IMR-90 (cell line): ENCODE results near the gene GNG11. TPM values are rescaled to one million over a fixed set of nuclear protein-coding genes. Genes with fewer than 3 reads are reported as not detected.

Experiments
- ATAC-seq: fragments of 200-7000 bp; cut with Tn5 transposase; 2 replicates; pipeline ENCODE4 v1.9.1; 2020; ENCODE audit warnings: low read depth, mild to moderate bottlenecking, moderate library complexity
- BruUV-seq: library from RNA; stranded (reverse); fragments of 400-500 nt; replicated peaks from 2 replicates; lab custom pipeline; 2021; lab: Mats Ljungman, UMichigan
- CTCF ChIA-PET: fragments of 300-600 bp; formaldehyde crosslinking; extraction: SDS; loops from one replicate; lab custom pipeline; 2021; ENCODE audit warnings: antibody characterized with exemption; lab: Yijun Ruan, JAX
- POLR2A ChIA-PET: fragments of 300-600 bp; sonication (Branson Sonifier 250); formaldehyde crosslinking; loops from one replicate; lab custom pipeline; 2022; ENCODE audit warnings: antibody characterized with exemption; ENCODE audit not compliant: unreplicated experiment; lab: Charles Lee
- DNase-seq: peaks from one replicate; pipeline ENCODE4 v3.0.0; 2013
- H2AFZ ChIP-seq: replicated peaks from 2 replicates; pipeline ENCODE3; 2013; ENCODE audit warnings: low read length, mild to moderate bottlenecking; ENCODE audit not compliant: poor library complexity
- H2AK5ac ChIP-seq: 2 replicates; pipeline ENCODE4 v1.6.1; 2013; ENCODE audit warnings: low read depth, low read length, inconsistent platforms
- H2AK9ac ChIP-seq: replicated peaks from 2 replicates; pipeline ENCODE3; 2013; ENCODE audit warnings: mild to moderate bottlenecking, low read depth, low read length, moderate library complexity; ENCODE audit not compliant: poor library complexity
- H2BK120ac ChIP-seq: 2 replicates; pipeline ENCODE4 v1.6.1; 2013; ENCODE audit warnings: low read depth, low read length, inconsistent platforms
- H2BK15ac ChIP-seq: 3 replicates; pipeline ENCODE4 v1.6.1; 2013; ENCODE audit warnings: low read depth, low read length, inconsistent platforms
- H2BK20ac ChIP-seq: 2 replicates; pipeline ENCODE4 v1.6.1; 2013; ENCODE audit warnings: low read depth, mild to moderate bottlenecking, inconsistent platforms, low read length, moderate library complexity
- H2BK5ac ChIP-seq: 2 replicates; pipeline ENCODE4 v1.6.1; 2013; ENCODE audit warnings: mild to moderate bottlenecking, low read depth, low read length, inconsistent platforms; ENCODE audit not compliant: poor library complexity, severe bottlenecking
- H3K14ac ChIP-seq: replicated peaks from 2 replicates; pipeline ENCODE4 v1.6.1; 2013; ENCODE audit warnings: low read depth, low read length, inconsistent platforms
- H3K18ac ChIP-seq: 2 replicates; pipeline ENCODE4 v1.6.1; 2013; ENCODE audit warnings: low read depth, low read length, control low read depth
- H3K23ac ChIP-seq: 2 replicates; pipeline ENCODE4 v1.6.1; 2013; ENCODE audit warnings: low read depth, low read length, inconsistent platforms
- H3K27ac ChIP-seq: 2 replicates; pipeline ENCODE4 v1.5.1; 2013; ENCODE audit warnings: mild to moderate bottlenecking, control low read depth, low read length; ENCODE audit not compliant: insufficient read depth
- H3K27me3 ChIP-seq: 2 replicates; pipeline ENCODE4 v1.6.1; 2013; ENCODE audit warnings: low read length; ENCODE audit not compliant: control insufficient read depth, insufficient read depth
- H3K36me3 ChIP-seq: 2 replicates; pipeline ENCODE4 v1.6.1; 2013; ENCODE audit warnings: low read length, mixed read lengths; ENCODE audit not compliant: control insufficient read depth, insufficient read depth
- H3K4ac ChIP-seq: 2 replicates; pipeline ENCODE4 v1.6.1; 2013; ENCODE audit warnings: low read depth, low read length, inconsistent platforms
- H3K4me1 ChIP-seq: 2 replicates; pipeline ENCODE4 v1.6.1; 2013; ENCODE audit warnings: low read length, mixed read lengths; ENCODE audit not compliant: control insufficient read depth, insufficient read depth
- H3K4me2 ChIP-seq: 2 replicates; pipeline ENCODE4 v1.6.1; 2013; ENCODE audit warnings: low read depth, mild to moderate bottlenecking, control low read depth, low read length, moderate library complexity
- H3K4me3 ChIP-seq: 2 replicates; pipeline ENCODE4 v1.5.1; 2013; ENCODE audit warnings: low read depth, mild to moderate bottlenecking, control low read depth, low read length, moderate library complexity; ENCODE audit not compliant: insufficient read depth
- H3K56ac ChIP-seq: 2 replicates; pipeline ENCODE4 v1.6.1; 2013; ENCODE audit warnings: low read length, inconsistent platforms; ENCODE audit not compliant: insufficient read depth; ENCODE audit errors: extremely low read depth
- H3K79me1 ChIP-seq, 2 experiments: 2 replicates each; pipeline ENCODE4 v1.6.1; 2013; ENCODE audit warnings: low read length in 2 of 2, inconsistent platforms in 1 of 2, low read depth in 1 of 2
- H3K9ac ChIP-seq: 2 replicates; pipeline ENCODE4 v1.6.1; 2013; ENCODE audit warnings: low read depth, low read length, control low read depth
- H3K9me1 ChIP-seq: 2 replicates; pipeline ENCODE4 v1.6.1; 2013; ENCODE audit warnings: low read length, inconsistent platforms; ENCODE audit not compliant: insufficient read depth
- H3K9me3 ChIP-seq: 2 replicates; pipeline ENCODE4 v1.6.1; 2013; ENCODE audit warnings: low read length; ENCODE audit not compliant: control insufficient read depth, insufficient read depth
- H4K20me1 ChIP-seq: 2 replicates; pipeline ENCODE4 v1.6.1; 2013; ENCODE audit warnings: low read length, inconsistent platforms; ENCODE audit not compliant: insufficient read depth
- H4K5ac ChIP-seq: 2 replicates; pipeline ENCODE4 v1.6.1; 2013; ENCODE audit warnings: mild to moderate bottlenecking, low read depth, low read length, control low read depth
- H4K8ac ChIP-seq, 2 experiments: 2 replicates each; pipeline ENCODE4 v1.6.1; 2013; ENCODE audit warnings: low read depth in 2 of 2, low read length in 2 of 2, control low read depth in 1 of 2, inconsistent platforms in 1 of 2
- H4K91ac ChIP-seq: 2 replicates; pipeline ENCODE4 v1.6.1; 2013; ENCODE audit warnings: low read depth, low read length, inconsistent platforms; ENCODE audit not compliant: insufficient read depth
- BHLHE40 ChIP-seq: fragments of 150-350 bp; IDR thresholded peaks from 2 replicates; pipeline ENCODE4 v1.6.1; 2016; ENCODE audit warnings: mild to moderate bottlenecking, low read depth, low read length
- CEBPB ChIP-seq: IDR thresholded peaks from 2 replicates; pipeline ENCODE4 v1.6.1; 2012; ENCODE audit warnings: low read depth, low read length, improper control_type of control experiment
- CHD1 ChIP-seq: IDR thresholded peaks from 2 replicates; pipeline ENCODE4 v1.6.1; 2012; ENCODE audit warnings: low read depth, low read length, improper control_type of control experiment
- CTCF ChIP-seq: conservative IDR thresholded peaks from 2 replicates; pipeline ENCODE4 v1.5.1; 2012; ENCODE audit warnings: mild to moderate bottlenecking, low read depth, low read length, improper control_type of control experiment
- ELK1 ChIP-seq: fragments of 150-350 bp; IDR thresholded peaks from 2 replicates; pipeline ENCODE4 v1.6.1; 2016; ENCODE audit warnings: low read depth, mild to moderate bottlenecking, low read length, moderate library complexity, borderline replicate concordance
- FOS ChIP-seq: fragments of 150-350 bp; IDR thresholded peaks from 2 replicates; pipeline ENCODE4 v1.6.1; 2016; ENCODE audit warnings: low read depth, low read length
- MAFK ChIP-seq: IDR thresholded peaks from 2 replicates; pipeline ENCODE4 v1.6.1; 2012; ENCODE audit warnings: low read depth, low read length, improper control_type of control experiment
- MAZ ChIP-seq: IDR thresholded peaks from 2 replicates; pipeline ENCODE4 v1.6.1; 2012; ENCODE audit warnings: low read depth, mild to moderate bottlenecking, low read length, improper control_type of control experiment, moderate library complexity, borderline replicate concordance
- MXI1 ChIP-seq: IDR thresholded peaks from 2 replicates; pipeline ENCODE4 v1.6.1; 2012; ENCODE audit warnings: low read depth, mild to moderate bottlenecking, low read length, moderate library complexity, borderline replicate concordance
- NFE2L2 ChIP-seq: fragments of 150-350 bp; IDR thresholded peaks from 2 replicates; pipeline ENCODE4 v1.6.1; 2016; ENCODE audit warnings: low read depth, mild to moderate bottlenecking, low read length
- POLR2A ChIP-seq: IDR thresholded peaks from 2 replicates; pipeline ENCODE4 v1.6.1; 2012; ENCODE audit warnings: mild to moderate bottlenecking, low read depth, low read length
- RAD21 ChIP-seq: IDR thresholded peaks from 2 replicates; pipeline ENCODE4 v1.6.1; 2012; ENCODE audit warnings: low read length, improper control_type of control experiment
- RCOR1 ChIP-seq: IDR thresholded peaks from 2 replicates; pipeline ENCODE4 v1.6.1; 2012; ENCODE audit warnings: mild to moderate bottlenecking, low read length, improper control_type of control experiment; ENCODE audit not compliant: insufficient replicate concordance
- RFX5 ChIP-seq: IDR thresholded peaks from 2 replicates; pipeline ENCODE4 v1.8.0; 2012; ENCODE audit warnings: low read depth, mild to moderate bottlenecking, low read length, moderate library complexity
- SMC3 ChIP-seq: fragments of 150-350 bp; IDR thresholded peaks from 2 replicates; pipeline ENCODE4 v1.6.1; 2016; ENCODE audit warnings: low read depth, mild to moderate bottlenecking, antibody characterized with exemption, low read length, moderate library complexity
- USF2 ChIP-seq: fragments of 150-350 bp; IDR thresholded peaks from 2 replicates; pipeline ENCODE4 v1.6.1; 2017; ENCODE audit warnings: mild to moderate bottlenecking, antibody characterized with exemption, low read length, low read depth
- WGBS, 2 experiments: methylation state at CpG; one replicate each; pipeline versions ENCODE4 v1.1.5 to v1.1.7; 2013; ENCODE audit warnings: missing lambda C conversion rate in 2 of 2; ENCODE audit not compliant: insufficient read length in 1 of 2; ENCODE audit errors: extremely low coverage in 2 of 2; 5-methylcytosine and 5-hydroxymethylcytosine counted together
- dilution Hi-C: fragments of 300-500 bp; cut with HindIII; formaldehyde crosslinking; loops from one replicate; pipeline ENCODE4 v1.14.3; 2018; ENCODE audit warnings: low sequenced_read_pairs; ENCODE audit not compliant: unreplicated experiment
- in situ Hi-C: fragments of 300-500 bp; cut with MboI; formaldehyde crosslinking; loops from 3 replicates; pipeline ENCODE4 v1.14.3; 2019; ENCODE audit warnings: low sequenced_read_pairs, inconsistent platforms, mixed read lengths
- intact Hi-C: fragments of 100-400 bp; cut with micrococcal nuclease; formaldehyde crosslinking; loops from 2 replicates; pipeline ENCODE4 v1.10.0; 2022
- polyA plus RNA-seq, 3 experiments: library from polyadenylated mRNA; depleted of rRNA; stranded (reverse); fragments of >200 nt; gene quantifications; 2 replicates each; pipeline ENCODE4 v1.2.3, GENCODE V29; 2012; ENCODE audit warnings: low replicate concordance in 1 of 3
- total RNA-seq: library from RNA; depleted of rRNA; stranded (reverse); fragments of >200 nt; gene quantifications from 2 replicates; pipeline ENCODE4 v1.2.3, GENCODE V29; 2012

Gene GNG11
- total and polyA plus RNA-seq, 2 of the 4 experiments (the other 2 are of a cell fraction): 6.1 to 10.5 TPM

GRCh38 chr7:93945083-93945482, 23.5 kb downstream of the GNG11 start:
- dilution Hi-C loops: no loop called here
- peak overlapping the region; percentile 61 for H3K4ac ChIP-seq
- peaks cover 10% of the 10 kb centered on the region for H3K9me1 ChIP-seq
- H3K18ac ChIP-seq: peak overlapping the region; percentile 97
- H3K36me3 ChIP-seq: no peaks in the 10 kb centered on the region
- in situ Hi-C loops: no loop called here
- peak overlapping the region; percentile 68 for H2BK20ac ChIP-seq
- H3K27ac ChIP-seq: peak overlapping the region; percentile 45; the same call in 1 of the 2 replicates
- WGBS, 2 experiments: no CpG with 5 or more reads among the region's 3 CpGs
- peak overlapping the region; percentile 80 for H4K91ac ChIP-seq
- peak overlapping the region; percentile 97 for H2BK120ac ChIP-seq
- POLR2A ChIA-PET: no interaction called here
- TF ChIP-seq RCOR1: no peak
- no peak for TF ChIP-seq MXI1
- no peak for TF ChIP-seq MAZ
- no peak for TF ChIP-seq SMC3
- TF ChIP-seq FOS: no peak
- no peak for TF ChIP-seq BHLHE40
- no peak for TF ChIP-seq POLR2A
- no peak for TF ChIP-seq NFE2L2
- no peak for TF ChIP-seq CHD1
- TF ChIP-seq RAD21: no peak
- no peak for TF ChIP-seq ELK1
- TF ChIP-seq MAFK: no peak
- TF ChIP-seq CEBPB: no peak
- TF ChIP-seq RFX5: no peak
- no peak for TF ChIP-seq CTCF
- TF ChIP-seq USF2: no peak
- H3K23ac ChIP-seq: no peak overlapping the region
- peak overlapping the region in 1 of 2 experiments; percentile 39; a peak in 1 of 4 replicates for H4K8ac ChIP-seq
- peak overlapping the region; percentile 99 for H2BK5ac ChIP-seq
- peak overlapping the region; percentile 90; the same call in 2 of the 3 replicates for H2BK15ac ChIP-seq
- peak overlapping the region; percentile 97 for H4K5ac ChIP-seq
- H3K79me1 ChIP-seq: no peaks in the 10 kb centered on the region
- CTCF ChIA-PET: interaction anchor here (1.1 kb wide), 1 partner anchor 97 kb away, joined by 3 read pairs; no protein-coding TSS in a partner anchor
- H3K14ac ChIP-seq: no peak overlapping the region
- ATAC-seq (no peak), DNase-seq (no peak)
- no peak overlapping the region for H3K4me2 ChIP-seq
- H2AFZ ChIP-seq: no peak overlapping the region
- no peak overlapping the region for H3K4me3 ChIP-seq
- no peaks in the 10 kb centered on the region for H4K20me1 ChIP-seq
- H2AK5ac ChIP-seq: peak overlapping the region; percentile 91
- no peaks in the 10 kb centered on the region for H3K27me3 ChIP-seq
- intact Hi-C loops: no loop called here
- no peak overlapping the region for H3K56ac ChIP-seq
- peaks cover 25% of the 10 kb centered on the region for H3K4me1 ChIP-seq
- no peaks in the 10 kb centered on the region for H3K9me3 ChIP-seq
- BruUV-seq: no TSS peak
- H3K9ac ChIP-seq: no peak overlapping the region; the same call in 1 of the 2 replicates
- H2AK9ac ChIP-seq: no peak overlapping the region
